ENCODE results near the gene GFI1B. TPM values are rescaled to one million over a fixed set of nuclear protein-coding genes. Genes with fewer than 3 reads are reported as not detected.

Gene GFI1B
- total RNA-seq, 2 donors from 2014 or later: not detected

GRCh38 chr9:132991351-132992300 lies 13.1 kb downstream of the GFI1B start:
- Histone ChIP-seq H3K27me3 (no peaks in the 10 kb centered on the region), H3K4me3 (no peak overlapping the region), H3K27ac (no peak overlapping the region), H3K4me1 (no peaks in the 10 kb centered on the region), H3K36me3 (replicated peaks in 1 of 2; ENCODE audit: insufficient read depth in 1 of 2, low read depth in 2 of 2) (no peaks in the 10 kb centered on the region), H3K9me3 (no peaks in the 10 kb centered on the region)
- no peak for ATAC-seq
- intact Hi-C loops (cut with DNase I): no loop called here
- DNase-seq: no peak
- WGBS, 2 donors: 53 to 55% methylated on average over 15 to 16 of the region's 16 CpGs
- no peak for TF ChIP-seq CTCF (IDR thresholded peaks at IDR 0.05)
- no peak for TF ChIP-seq POLR2A (IDR thresholded peaks at IDR 0.05)

- WGBS, 2 donors: 46 to 60% methylated on average over 8 to 14 of the region's 14 CpGs
- intact Hi-C loops (cut with DNase I): no loop called here
- DNase-seq (no peak), ATAC-seq (no peak)
- H3K27ac ChIP-seq: no peak overlapping the region
- no peak overlapping the region for H3K4me3 ChIP-seq
- H3K4me1 ChIP-seq: no peaks in the 10 kb centered on the region
- no peaks in the 10 kb centered on the region for H3K9me3 ChIP-seq
- no peak for TF ChIP-seq CTCF (IDR thresholded peaks at IDR 0.05)
- TF ChIP-seq POLR2A (IDR thresholded peaks at IDR 0.05): no peak
- no peaks in the 10 kb centered on the region for H3K36me3 ChIP-seq (replicated peaks in 1 of 2; ENCODE audit: insufficient read depth in 1 of 2, low read depth in 2 of 2)
- H3K27me3 ChIP-seq: no peaks in the 10 kb centered on the region
Observed at GRCh38 chr9:132993511-132993939, 15.0 kb downstream of the GFI1B start.

GRCh38 chr9:132994410-132995120 lies 16.1 kb downstream of the GFI1B start:
- no peak for DNase-seq
- intact Hi-C loops (cut with DNase I): no loop called here
- 46 to 54% methylated on average over 11 to 13 of the region's 13 CpGs for WGBS, 2 donors
- ATAC-seq: no peak
- H3K4me1 ChIP-seq: no peaks in the 10 kb centered on the region
- no peak overlapping the region for H3K4me3 ChIP-seq
- no peaks in the 10 kb centered on the region for H3K36me3 ChIP-seq (replicated peaks in 1 of 2; ENCODE audit: insufficient read depth in 1 of 2, low read depth in 2 of 2)
- no peaks in the 10 kb centered on the region for H3K9me3 ChIP-seq
- no peaks in the 10 kb centered on the region for H3K27me3 ChIP-seq
- no peak for TF ChIP-seq CTCF (IDR thresholded peaks at IDR 0.05)
- no peak for TF ChIP-seq POLR2A (IDR thresholded peaks at IDR 0.05)
- H3K27ac ChIP-seq: no peak overlapping the region

- H3K27ac ChIP-seq: no peak overlapping the region
- no peak overlapping the region for H3K4me3 ChIP-seq
- intact Hi-C loops (cut with DNase I): no loop called here
- 95 to 100% methylated on average over 4 to 5 of the region's 6 CpGs for WGBS, 2 donors
- H3K9me3 ChIP-seq: no peaks in the 10 kb centered on the region
- DNase-seq (no peak), ATAC-seq (no peak)
- TF ChIP-seq CTCF (IDR thresholded peaks at IDR 0.05): no peak
- TF ChIP-seq POLR2A (IDR thresholded peaks at IDR 0.05): no peak
- no peaks in the 10 kb centered on the region for H3K36me3 ChIP-seq (replicated peaks in 1 of 2; ENCODE audit: insufficient read depth in 1 of 2, low read depth in 2 of 2)
- H3K4me1 ChIP-seq: no peaks in the 10 kb centered on the region
- no peaks in the 10 kb centered on the region for H3K27me3 ChIP-seq
Observed at GRCh38 chr9:132995121-132995420, 16.6 kb downstream of the GFI1B start.
